HepG2 (cell line): ENCODE results near the gene LTB4R. TPM values are rescaled to one million over a fixed set of nuclear protein-coding genes. Genes with fewer than 3 reads are reported as not detected.

Source experiments
- ATAC-seq: fragments of 200-7000 bp; cut with Tn5 transposase; 3 replicates; pipeline ENCODE4 v1.9.1; 2020; ENCODE audit warnings: mild to moderate bottlenecking, moderate library complexity
- BruUV-seq: library from RNA; stranded (reverse); fragments of 400-500 nt; replicated peaks from 2 replicates; lab custom pipeline; 2021; lab: Mats Ljungman, UMichigan
- CTCF ChIA-PET: fragments of 300-600 bp; formaldehyde crosslinking; extraction: SDS; loops from one replicate; lab custom pipeline; 2021; ENCODE audit warnings: low total read pairs, inconsistent platforms, low intra/inter-chr PET ratio; lab: Yijun Ruan, JAX
- POLR2A ChIA-PET: fragments of 350-600 bp; sonication (Branson Sonifier 250); formaldehyde crosslinking; loops from one replicate; lab custom pipeline; 2020; ENCODE audit warnings: antibody characterized with exemption, inconsistent platforms; lab: Yijun Ruan, JAX
- DNase-seq: peaks from one replicate; pipeline ENCODE4 v3.0.0-alpha.2; 2015; ENCODE audit warnings: low spot score
- FAIRE-seq: peaks from 3 replicates; lab custom pipeline; 2011; peaks lifted over from hg19 to GRCh38; lab: Jason Lieb, UNC
- H2AFZ ChIP-seq: one replicate; pipeline ENCODE4 v1.6.1; 2011; ENCODE audit warnings: low read length, inconsistent platforms
- H3K27ac ChIP-seq: fragments of 300-600 bp; 3 replicates; pipeline ENCODE4 v1.8.0; 2011; ENCODE audit warnings: mixed run types, mild to moderate bottlenecking, mixed read lengths, low read length, inconsistent platforms; ENCODE audit not compliant: insufficient read depth; ENCODE audit errors: extremely low read length
- H3K27me3 ChIP-seq, 2 experiments: fragments of 200-600 bp in 1 of 2; 2 replicates in 1 of 2; 3 replicates in 1 of 2; pipeline versions ENCODE4 v1.6.0 to v1.8.0; 2011; ENCODE audit warnings: low read length in 2 of 2, mild to moderate bottlenecking in 2 of 2, moderate library complexity in 2 of 2, inconsistent platforms in 1 of 2; ENCODE audit not compliant: insufficient read depth in 2 of 2, control insufficient read depth in 1 of 2
- H3K36me3 ChIP-seq, 2 experiments: fragments of 200-600 bp in 1 of 2; replicated peaks in 1 of 2; 2 replicates in 1 of 2; 3 replicates in 1 of 2; pipeline versions ENCODE4 v1.5.1 to v1.8.0; 2011; ENCODE audit warnings: low read length in 2 of 2, inconsistent platforms in 1 of 2; ENCODE audit not compliant: insufficient read depth in 2 of 2, control insufficient read depth in 1 of 2
- H3K4me1 ChIP-seq: 2 replicates; pipeline ENCODE4 v1.5.1; 2012; ENCODE audit warnings: low read length, inconsistent platforms; ENCODE audit not compliant: insufficient read depth
- H3K4me2 ChIP-seq: 2 replicates; pipeline ENCODE4 v1.6.0; 2011; ENCODE audit warnings: low read depth, low read length, inconsistent platforms
- H3K4me3 ChIP-seq, 3 experiments: fragments of 200-600 bp in 1 of 3; sonication (generic), shearing (Covaris generic) in 1 of 3; replicated peaks in 1 of 3; 2 replicates each; pipeline ENCODE4 v1.5.1; 2011 to 2016; ENCODE audit warnings: low read length in 3 of 3, inconsistent platforms in 2 of 3, low read depth in 2 of 3, mild to moderate bottlenecking in 2 of 3, control low read depth in 1 of 3, mixed read lengths in 1 of 3; ENCODE audit not compliant: insufficient read depth in 1 of 3
- H3K79me2 ChIP-seq: one replicate; pipeline ENCODE4 v1.6.1; 2011; ENCODE audit warnings: low read length, inconsistent platforms; ENCODE audit not compliant: insufficient read depth
- H3K9ac ChIP-seq: 2 replicates; pipeline ENCODE4 v1.6.0; 2011; ENCODE audit warnings: mild to moderate bottlenecking, low read depth, low read length, inconsistent platforms; ENCODE audit not compliant: insufficient read depth
- H3K9me3 ChIP-seq: 2 replicates; pipeline ENCODE4 v1.5.1; 2012; ENCODE audit warnings: mild to moderate bottlenecking, low read length
- H4K20me1 ChIP-seq: 2 replicates; pipeline ENCODE4 v1.6.0; 2011; ENCODE audit warnings: inconsistent platforms, mild to moderate bottlenecking, low read length, moderate library complexity; ENCODE audit not compliant: insufficient read depth
- CENPX ChIP-seq: sonication (generic); formaldehyde crosslinking; IDR thresholded peaks from 2 replicates; pipeline ENCODE4 v1.9.0; 2021; ENCODE audit warnings: mild to moderate bottlenecking, missing genetic modification reagents, moderate library complexity
- FIP1L1 ChIP-seq: fragments of 200-400 bp; formaldehyde crosslinking; IDR thresholded peaks from 2 replicates; pipeline ENCODE4 v1.6.1; 2018; ENCODE audit warnings: low read depth, mild to moderate bottlenecking, low read length, moderate library complexity, borderline replicate concordance; ENCODE audit not compliant: insufficient read depth
- GATA4 ChIP-seq: sonication (generic); IDR thresholded peaks from 2 replicates; pipeline ENCODE4 v1.6.1; 2016; ENCODE audit warnings: antibody characterized with exemption, low read depth, borderline replicate concordance
- GATAD2A ChIP-seq: IDR thresholded peaks from 2 replicates; pipeline ENCODE4 v1.6.1; 2016
- HNF4A ChIP-seq: sonication (generic); formaldehyde crosslinking; IDR thresholded peaks from 2 replicates; pipeline ENCODE4 v1.4.0; 2020; ENCODE audit warnings: missing genetic modification reagents
- MAFG ChIP-seq: sonication (generic); formaldehyde crosslinking; IDR thresholded peaks from 2 replicates; pipeline ENCODE4 v1.5.1; 2020; ENCODE audit warnings: mild to moderate bottlenecking, missing genetic modification reagents
- MED13 ChIP-seq: sonication (generic); formaldehyde crosslinking; IDR thresholded peaks from 2 replicates; pipeline ENCODE4 v1.5.0; 2020; ENCODE audit warnings: missing genetic modification reagents
- PAF1 ChIP-seq: IDR thresholded peaks from 2 replicates; pipeline ENCODE4 v1.6.1; 2016; ENCODE audit warnings: missing genetic modification reagents, missing compliant biosample characterization
- RCOR2 ChIP-seq: IDR thresholded peaks from 2 replicates; pipeline ENCODE4 v1.6.1; 2016; ENCODE audit warnings: missing biosample characterization, missing genetic modification reagents
- ZMAT5 ChIP-seq: sonication (generic); formaldehyde crosslinking; IDR thresholded peaks from 2 replicates; pipeline ENCODE4 v1.5.0; 2020; ENCODE audit warnings: mild to moderate bottlenecking, low read depth, missing genetic modification reagents, borderline replicate concordance
- ZNF326 ChIP-seq: sonication (generic); formaldehyde crosslinking; IDR thresholded peaks from 2 replicates; pipeline ENCODE4 v1.4.0; 2020; ENCODE audit warnings: missing genetic modification reagents, borderline replicate concordance
- ZSCAN12 ChIP-seq: sonication (generic); formaldehyde crosslinking; IDR thresholded peaks from 2 replicates; pipeline ENCODE4 v1.9.0; 2021; ENCODE audit warnings: mild to moderate bottlenecking, missing genetic modification reagents
- WGBS: methylation state at CpG from one replicate; pipeline ENCODE4 v1.1.6; 2017; ENCODE audit warnings: low lambda C conversion rate; 5-methylcytosine and 5-hydroxymethylcytosine counted together
- in situ Hi-C: cut with HindIII; loops from 2 replicates; pipeline ENCODE4 v1.10.0; 2017; ENCODE audit warnings: low pct_unique_long_range_greater_than_20kb; ENCODE audit not compliant: extremely low pct_ligation_motif_present
- intact Hi-C: fragments of 100-400 bp; cut with micrococcal nuclease; formaldehyde crosslinking; loops from one replicate; pipeline ENCODE4 v1.10.0; 2022; ENCODE audit not compliant: unreplicated experiment
- polyA plus RNA-seq, 8 experiments: library from polyadenylated mRNA; depleted of rRNA in 3 of 8; stranded (reverse) in 7 of 8; unstranded in 1 of 8; fragments of >200 nt; fragmentation: Illumina TruSeq in 4 of 8; extraction: Trizol in 4 of 8; gene quantifications; 2 replicates each; pipeline versions ENCODE4 v1.2.1 to v1.2.3, GENCODE V29; 2011 to 2016; ENCODE audit warnings: low read depth in 4 of 8, missing spikeins in 1 of 8, mixed read lengths in 1 of 8; ENCODE audit not compliant: insufficient read depth in 1 of 8
- total RNA-seq, 5 experiments: library from RNA; depleted of rRNA; stranded (reverse); fragments of >200 nt; fragmentation: Illumina TruSeq; extraction: Trizol; gene quantifications; 2 replicates each; pipeline ENCODE4 v1.2.3, GENCODE V29; 2016; ENCODE audit warnings: low read depth in 1 of 5
- TF ChIP-seq, protein P1 (sequence below): sonication (generic); formaldehyde crosslinking; IDR thresholded peaks from 2 replicates; pipeline ENCODE4 v1.5.1; 2020; ENCODE audit warnings: missing genetic modification reagents, mild to moderate bottlenecking, borderline replicate concordance
- TF ChIP-seq, protein P2 (sequence below): sonication (generic); formaldehyde crosslinking; IDR thresholded peaks from 2 replicates; pipeline ENCODE4 v1.4.0; 2020; ENCODE audit warnings: missing genetic modification reagents

Gene LTB4R
- total and polyA plus RNA-seq, 2 of the 13 experiments (the other 11 are each of a cell fraction or from before 2014, with no cell fraction given) = 3.2 to 8.2 TPM

- intact Hi-C loops = loop anchor here (1.0 to 5.0 kb wide), 5 partner anchors 32 to 197 kb away; no protein-coding TSS in a partner anchor
- POLR2A ChIA-PET = interaction anchor here (1.1 to 2.3 kb wide), 6 partner anchors 27 to 94 kb away, joined by 3 to 90 read pairs (median 16); partner anchors contain the start of genes CBLN3, KHNYN, RABGGTA and SDR39U1
- no peak for FAIRE-seq
- TF ChIP-seq RCOR2 (no peak), FIP1L1 (no peak), ZMAT5 (no peak), HNF4A (CRISPR knock-in tag) (no peak), ZNF326 (CRISPR knock-in tag) (no peak), GATAD2A (CRISPR knock-in tag) (no peak), MED13 (CRISPR knock-in tag) (no peak), GATA4 (no peak), CENPX (CRISPR knock-in tag) (no peak), ZSCAN12 (CRISPR knock-in tag) (no peak), MAFG (CRISPR knock-in tag) (no peak), PAF1 (CRISPR knock-in tag) (no peak)
- TF ChIP-seq, protein P1, sequence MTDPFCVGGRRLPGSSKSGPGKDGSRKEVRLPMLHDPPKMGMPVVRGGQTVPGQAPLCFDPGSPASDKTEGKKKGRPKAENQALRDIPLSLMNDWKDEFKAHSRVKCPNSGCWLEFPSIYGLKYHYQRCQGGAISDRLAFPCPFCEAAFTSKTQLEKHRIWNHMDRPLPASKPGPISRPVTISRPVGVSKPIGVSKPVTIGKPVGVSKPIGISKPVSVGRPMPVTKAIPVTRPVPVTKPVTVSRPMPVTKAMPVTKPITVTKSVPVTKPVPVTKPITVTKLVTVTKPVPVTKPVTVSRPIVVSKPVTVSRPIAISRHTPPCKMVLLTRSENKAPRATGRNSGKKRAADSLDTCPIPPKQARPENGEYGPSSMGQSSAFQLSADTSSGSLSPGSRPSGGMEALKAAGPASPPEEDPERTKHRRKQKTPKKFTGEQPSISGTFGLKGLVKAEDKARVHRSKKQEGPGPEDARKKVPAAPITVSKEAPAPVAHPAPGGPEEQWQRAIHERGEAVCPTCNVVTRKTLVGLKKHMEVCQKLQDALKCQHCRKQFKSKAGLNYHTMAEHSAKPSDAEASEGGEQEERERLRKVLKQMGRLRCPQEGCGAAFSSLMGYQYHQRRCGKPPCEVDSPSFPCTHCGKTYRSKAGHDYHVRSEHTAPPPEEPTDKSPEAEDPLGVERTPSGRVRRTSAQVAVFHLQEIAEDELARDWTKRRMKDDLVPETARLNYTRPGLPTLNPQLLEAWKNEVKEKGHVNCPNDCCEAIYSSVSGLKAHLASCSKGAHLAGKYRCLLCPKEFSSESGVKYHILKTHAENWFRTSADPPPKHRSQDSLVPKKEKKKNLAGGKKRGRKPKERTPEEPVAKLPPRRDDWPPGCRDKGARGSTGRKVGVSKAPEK (CRISPR knock-in tag) = no peak
- TF ChIP-seq, protein P2, sequence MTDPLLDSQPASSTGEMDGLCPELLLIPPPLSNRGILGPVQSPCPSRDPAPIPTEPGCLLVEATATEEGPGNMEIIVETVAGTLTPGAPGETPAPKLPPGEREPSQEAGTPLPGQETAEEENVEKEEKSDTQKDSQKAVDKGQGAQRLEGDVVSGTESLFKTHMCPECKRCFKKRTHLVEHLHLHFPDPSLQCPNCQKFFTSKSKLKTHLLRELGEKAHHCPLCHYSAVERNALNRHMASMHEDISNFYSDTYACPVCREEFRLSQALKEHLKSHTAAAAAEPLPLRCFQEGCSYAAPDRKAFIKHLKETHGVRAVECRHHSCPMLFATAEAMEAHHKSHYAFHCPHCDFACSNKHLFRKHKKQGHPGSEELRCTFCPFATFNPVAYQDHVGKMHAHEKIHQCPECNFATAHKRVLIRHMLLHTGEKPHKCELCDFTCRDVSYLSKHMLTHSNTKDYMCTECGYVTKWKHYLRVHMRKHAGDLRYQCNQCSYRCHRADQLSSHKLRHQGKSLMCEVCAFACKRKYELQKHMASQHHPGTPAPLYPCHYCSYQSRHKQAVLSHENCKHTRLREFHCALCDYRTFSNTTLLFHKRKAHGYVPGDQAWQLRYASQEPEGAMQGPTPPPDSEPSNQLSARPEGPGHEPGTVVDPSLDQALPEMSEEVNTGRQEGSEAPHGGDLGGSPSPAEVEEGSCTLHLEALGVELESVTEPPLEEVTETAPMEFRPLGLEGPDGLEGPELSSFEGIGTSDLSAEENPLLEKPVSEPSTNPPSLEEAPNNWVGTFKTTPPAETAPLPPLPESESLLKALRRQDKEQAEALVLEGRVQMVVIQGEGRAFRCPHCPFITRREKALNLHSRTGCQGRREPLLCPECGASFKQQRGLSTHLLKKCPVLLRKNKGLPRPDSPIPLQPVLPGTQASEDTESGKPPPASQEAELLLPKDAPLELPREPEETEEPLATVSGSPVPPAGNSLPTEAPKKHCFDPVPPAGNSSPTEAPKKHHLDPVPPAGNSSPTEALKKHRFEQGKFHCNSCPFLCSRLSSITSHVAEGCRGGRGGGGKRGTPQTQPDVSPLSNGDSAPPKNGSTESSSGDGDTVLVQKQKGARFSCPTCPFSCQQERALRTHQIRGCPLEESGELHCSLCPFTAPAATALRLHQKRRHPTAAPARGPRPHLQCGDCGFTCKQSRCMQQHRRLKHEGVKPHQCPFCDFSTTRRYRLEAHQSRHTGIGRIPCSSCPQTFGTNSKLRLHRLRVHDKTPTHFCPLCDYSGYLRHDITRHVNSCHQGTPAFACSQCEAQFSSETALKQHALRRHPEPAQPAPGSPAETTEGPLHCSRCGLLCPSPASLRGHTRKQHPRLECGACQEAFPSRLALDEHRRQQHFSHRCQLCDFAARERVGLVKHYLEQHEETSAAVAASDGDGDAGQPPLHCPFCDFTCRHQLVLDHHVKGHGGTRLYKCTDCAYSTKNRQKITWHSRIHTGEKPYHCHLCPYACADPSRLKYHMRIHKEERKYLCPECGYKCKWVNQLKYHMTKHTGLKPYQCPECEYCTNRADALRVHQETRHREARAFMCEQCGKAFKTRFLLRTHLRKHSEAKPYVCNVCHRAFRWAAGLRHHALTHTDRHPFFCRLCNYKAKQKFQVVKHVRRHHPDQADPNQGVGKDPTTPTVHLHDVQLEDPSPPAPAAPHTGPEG = no peak
Measured at GRCh38 chr14:24364841-24365240, 53.5 kb downstream of the LTB4R start.

More at GRCh38 chr14:24364841-24365240, 53.5 kb downstream of the LTB4R start:
- 23% methylated on average over 1 of the region's 1 CpG for WGBS
- in situ Hi-C loops = loop anchor here (5.0 kb wide), 1 partner anchor 67 kb away; no protein-coding TSS in a partner anchor
- Histone ChIP-seq H3K4me3 (no peak overlapping the region), H4K20me1 (no peaks in the 10 kb centered on the region), H3K79me2 (no peaks in the 10 kb centered on the region), H3K36me3 (no peaks in the 10 kb centered on the region), H3K27me3 (peaks cover 13 to 34% of the 10 kb centered on the region in 2 experiments), H3K9ac (no peak overlapping the region), H3K27ac (no peak overlapping the region), H3K4me2 (no peak overlapping the region), H2AFZ (no peak overlapping the region), H3K4me1 (peaks cover 26% of the 10 kb centered on the region), H3K9me3 (no peaks in the 10 kb centered on the region)
- CTCF ChIA-PET = interaction anchor here (1.4 to 7.9 kb wide), 6 partner anchors 31 to 78 kb away, joined by 4 to 295 read pairs (median 20); partner anchors contain the start of genes ADCY4, CBLN3, KHNYN and SDR39U1
- BruUV-seq = no TSS peak
- no peak for DNase-seq
- no peak for ATAC-seq
